NCI-H524 (cell line): ENCODE data around the gene DYNC2H1.
"Not testable (repeated sequence)": the region's sequence is repeated elsewhere in the genome, so short reads cannot be mapped to it uniquely, and the experiment has no call there.

Source experiments
- DNase-seq, 2 experiments: peaks; one replicate each; lab custom pipeline; 2025; lab: John Stamatoyannopoulos, UW

The DYNC2H1 gene

DNA sequence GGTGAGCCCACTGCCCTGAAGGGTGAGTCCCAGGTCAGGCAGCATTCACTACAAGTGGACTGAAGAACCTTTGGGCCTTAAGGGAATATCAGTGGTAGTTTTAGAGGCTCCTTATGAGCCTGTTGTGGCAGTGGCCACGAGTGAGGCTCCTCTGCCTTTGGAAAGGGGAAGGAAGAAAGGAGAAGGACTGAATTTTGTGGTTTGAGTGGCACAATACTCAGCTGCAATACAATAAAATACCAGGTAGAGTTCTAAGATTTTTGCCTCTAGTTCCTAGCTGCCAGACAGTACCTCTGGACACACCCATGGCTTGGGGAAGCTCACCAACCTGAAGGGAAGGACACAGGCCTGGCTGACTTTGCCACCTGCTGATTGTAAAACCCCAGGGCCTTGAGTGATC lies 260.9 kb downstream of the DYNC2H1 start:
- no peak for DNase-seq

DNA sequence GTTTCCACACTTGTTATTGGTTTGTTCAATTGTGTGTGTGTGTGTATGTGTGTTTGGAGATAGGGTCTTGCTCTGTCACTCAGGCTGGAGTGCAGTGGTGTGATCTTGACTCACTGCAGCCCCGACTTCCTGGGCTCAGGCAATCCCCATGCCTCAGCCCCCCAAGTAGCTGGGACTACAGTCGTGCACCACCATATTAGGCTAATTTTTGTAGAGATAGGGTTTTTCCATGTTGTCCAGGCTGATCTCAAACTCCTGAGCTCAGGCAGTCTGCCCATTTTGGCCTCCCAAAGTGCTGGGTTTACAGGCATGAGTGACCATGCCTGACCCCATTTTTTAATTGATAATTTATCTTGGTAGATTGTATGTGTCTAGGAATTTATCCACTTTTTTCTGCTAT lies 263.7 kb downstream of the DYNC2H1 start:
- no peak for DNase-seq

DNA sequence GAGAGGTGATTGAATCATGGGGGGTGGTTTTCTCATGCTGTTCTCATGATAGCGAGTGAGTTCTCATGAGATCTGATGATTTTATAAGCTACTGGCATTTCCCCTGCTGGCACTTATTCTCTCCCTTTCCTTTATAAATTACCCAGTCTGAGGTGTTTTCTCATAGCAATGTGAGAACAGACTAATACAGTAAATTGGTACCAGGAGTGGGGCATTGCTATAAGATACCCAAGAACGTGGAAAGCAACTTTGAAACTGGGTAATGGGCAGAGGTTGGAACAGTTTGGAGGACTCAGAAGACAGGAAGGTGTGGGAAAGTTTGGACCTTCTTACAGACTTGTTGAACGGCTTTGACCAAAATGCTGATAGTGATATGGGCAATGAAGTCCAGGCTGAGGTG lies 265.0 kb downstream of the DYNC2H1 start:
- not testable (repeated sequence) for DNase-seq

DNA sequence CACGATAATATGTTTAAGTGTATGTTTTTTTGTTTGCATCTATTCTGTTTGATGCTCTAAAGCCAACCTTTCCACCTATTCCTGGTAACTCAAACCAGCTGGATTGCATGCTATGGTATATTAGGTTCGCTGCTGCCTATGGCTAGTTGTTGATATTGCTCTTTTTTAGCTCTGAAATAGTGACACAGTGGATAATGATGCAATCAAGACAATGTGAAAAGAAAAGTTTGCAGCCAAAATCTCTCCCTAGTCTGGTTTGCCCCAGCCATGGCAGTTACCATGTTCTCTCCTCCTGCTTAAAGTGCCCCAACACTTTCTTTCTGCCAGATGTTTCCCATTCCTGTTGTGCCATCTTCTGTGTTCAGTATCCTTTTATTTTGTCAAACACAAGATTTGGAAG lies 269.7 kb downstream of the DYNC2H1 start:
- no peak for DNase-seq

DNA sequence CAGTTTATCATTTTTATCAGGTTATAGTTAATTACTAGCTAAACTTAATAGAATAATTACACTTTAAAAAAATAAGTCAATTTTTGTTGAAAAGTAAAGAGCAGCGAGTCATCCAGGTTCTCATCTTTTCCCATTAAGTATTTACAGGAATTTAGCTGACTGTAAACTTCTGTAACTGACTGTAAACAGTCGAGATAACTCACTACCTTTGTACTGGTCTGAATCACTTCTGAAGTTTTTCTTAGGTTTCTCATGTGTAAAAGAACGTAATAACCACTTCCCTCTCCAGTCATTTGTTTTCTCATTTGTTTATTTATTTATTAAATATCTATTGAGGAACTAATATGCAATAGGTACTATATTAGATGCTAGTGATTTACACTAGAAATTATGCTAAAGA lies 270.8 kb downstream of the DYNC2H1 start:
- no peak for DNase-seq

DNA sequence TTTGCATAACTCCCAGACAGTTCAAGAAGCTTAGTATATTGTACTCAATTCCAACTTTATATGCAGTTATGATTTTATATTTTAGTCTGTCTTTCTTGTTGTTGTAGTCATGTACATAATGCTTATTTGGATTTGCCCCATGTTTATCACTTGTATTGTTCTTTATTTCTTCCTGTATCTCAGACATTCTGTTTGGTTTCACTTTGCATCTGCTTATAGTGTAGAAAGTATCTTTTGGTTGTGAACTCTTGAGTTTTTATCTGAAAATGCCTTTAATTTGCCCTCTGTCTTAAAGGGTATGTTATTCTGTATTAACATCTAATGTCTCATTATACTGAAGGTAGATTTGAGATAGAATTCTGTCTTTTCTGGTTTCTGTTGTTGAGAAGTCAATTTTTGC lies 275.4 kb downstream of the DYNC2H1 start:
- no peak for DNase-seq

DNA sequence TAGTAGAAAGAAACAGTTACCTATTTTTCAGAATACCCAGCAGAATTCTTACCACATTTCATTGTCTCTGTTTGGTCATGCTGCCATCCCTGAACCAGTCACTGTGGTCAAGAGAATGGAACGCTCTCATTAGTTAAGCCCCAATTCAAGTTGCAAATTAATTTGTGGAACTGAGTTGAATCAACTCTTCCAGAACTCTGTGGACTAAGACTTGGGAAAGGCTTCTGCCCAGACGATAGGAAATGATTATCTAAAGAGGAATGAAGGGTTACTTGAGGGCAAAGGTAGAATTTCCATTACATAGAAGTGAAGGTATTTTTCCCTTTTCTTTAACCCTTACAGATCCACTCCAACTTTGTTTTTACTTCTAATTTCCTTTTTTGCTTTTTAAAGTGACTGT lies 286.4 kb downstream of the DYNC2H1 start:
- no peak for DNase-seq

DNA sequence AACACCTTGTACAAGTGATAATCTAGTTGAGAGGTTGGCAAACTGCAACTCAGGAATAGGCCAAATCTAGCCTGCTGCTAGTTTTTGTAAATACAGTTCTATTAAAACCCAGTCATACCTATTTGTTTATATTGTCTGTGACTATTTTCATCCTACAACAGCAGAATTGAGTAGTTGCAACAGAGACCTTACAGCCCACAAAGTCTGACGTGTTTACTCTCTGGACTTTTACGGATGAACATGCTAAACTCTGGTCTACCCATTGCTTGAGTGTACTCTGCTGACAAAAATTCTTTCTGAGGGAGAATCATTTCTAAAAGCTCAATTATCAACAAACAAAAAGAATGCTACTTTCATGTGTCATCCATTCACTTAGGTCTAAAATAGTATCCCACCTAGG lies 287.0 kb downstream of the DYNC2H1 start:
- no peak for DNase-seq

DNA sequence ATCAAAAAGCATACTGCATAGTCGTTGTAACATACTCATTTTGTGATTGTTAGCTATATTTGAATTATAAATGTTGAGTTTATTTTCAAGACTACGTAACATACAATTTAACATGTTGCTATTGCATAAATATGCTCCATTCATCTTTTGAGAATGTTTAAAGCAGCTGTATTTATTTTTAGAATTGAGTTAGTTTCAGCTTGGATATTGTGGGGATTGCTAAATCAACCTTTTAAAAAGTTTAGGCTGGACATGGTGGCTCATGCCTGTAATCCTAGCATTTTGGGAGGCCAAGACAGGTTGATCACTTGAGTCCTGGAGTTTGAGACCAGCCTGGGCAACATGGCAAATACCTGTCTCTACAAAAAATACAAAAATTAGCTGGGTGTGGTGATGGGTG lies 288.1 kb downstream of the DYNC2H1 start:
- no peak for DNase-seq

DNA sequence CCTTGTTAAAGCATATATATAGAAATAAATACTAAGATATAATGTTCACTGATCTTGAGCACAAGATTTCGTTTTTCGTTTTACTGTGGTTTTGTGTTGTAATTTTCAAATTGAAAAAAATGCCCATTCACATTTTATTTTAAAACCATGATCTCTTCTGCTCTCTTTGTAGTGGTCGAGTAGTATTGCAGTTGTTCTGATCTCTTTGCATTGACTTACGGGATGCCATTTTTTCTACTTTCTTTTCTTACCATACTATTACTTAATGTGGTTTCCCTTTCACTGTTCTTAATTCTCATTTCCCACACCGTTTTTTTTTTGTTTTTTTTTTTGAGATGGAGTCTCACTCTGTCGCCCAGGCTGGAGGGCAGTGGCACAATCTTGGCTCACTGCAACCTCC lies 289.6 kb downstream of the DYNC2H1 start:
- no peak for DNase-seq

DNA sequence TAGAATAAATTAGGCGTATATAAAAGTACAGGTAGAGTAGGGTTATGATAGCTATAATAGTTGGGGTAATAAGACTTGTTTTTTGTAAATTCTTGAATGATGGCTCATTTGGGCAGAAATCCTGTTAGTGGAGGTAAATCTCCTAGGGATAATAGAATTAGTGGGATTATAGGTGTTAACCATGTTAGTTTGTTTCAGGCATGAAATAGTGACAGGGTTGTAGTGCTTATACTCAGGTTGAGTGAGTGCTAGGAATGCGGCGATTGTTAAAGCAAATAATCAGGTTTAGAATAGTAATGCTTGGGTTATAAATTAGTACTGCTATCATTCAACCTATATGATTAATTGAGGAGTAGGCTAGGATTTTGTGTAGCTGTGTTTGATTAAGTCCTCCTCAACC lies 297.1 kb downstream of the DYNC2H1 start:
- DNase-seq, result no peak

DNA sequence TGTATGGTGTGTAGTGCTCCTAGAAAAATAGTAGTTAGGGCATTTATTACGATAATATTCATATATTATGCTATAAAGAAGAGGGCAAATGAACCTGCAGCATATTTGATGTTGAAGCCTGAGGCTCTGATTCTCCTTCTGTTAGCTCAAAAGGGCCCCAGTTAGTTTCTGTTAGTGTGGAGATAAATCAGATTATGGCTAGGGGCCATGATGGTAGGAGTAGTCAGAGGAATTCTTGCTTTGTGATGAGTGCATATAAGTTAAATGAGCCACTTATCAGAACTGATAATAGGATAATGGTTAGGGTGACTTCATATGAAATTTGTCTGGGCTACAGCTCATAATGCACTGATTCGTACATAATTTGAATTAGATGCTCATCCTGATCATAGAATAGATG lies 298.4 kb downstream of the DYNC2H1 start:
- DNase-seq, result no peak

DNA sequence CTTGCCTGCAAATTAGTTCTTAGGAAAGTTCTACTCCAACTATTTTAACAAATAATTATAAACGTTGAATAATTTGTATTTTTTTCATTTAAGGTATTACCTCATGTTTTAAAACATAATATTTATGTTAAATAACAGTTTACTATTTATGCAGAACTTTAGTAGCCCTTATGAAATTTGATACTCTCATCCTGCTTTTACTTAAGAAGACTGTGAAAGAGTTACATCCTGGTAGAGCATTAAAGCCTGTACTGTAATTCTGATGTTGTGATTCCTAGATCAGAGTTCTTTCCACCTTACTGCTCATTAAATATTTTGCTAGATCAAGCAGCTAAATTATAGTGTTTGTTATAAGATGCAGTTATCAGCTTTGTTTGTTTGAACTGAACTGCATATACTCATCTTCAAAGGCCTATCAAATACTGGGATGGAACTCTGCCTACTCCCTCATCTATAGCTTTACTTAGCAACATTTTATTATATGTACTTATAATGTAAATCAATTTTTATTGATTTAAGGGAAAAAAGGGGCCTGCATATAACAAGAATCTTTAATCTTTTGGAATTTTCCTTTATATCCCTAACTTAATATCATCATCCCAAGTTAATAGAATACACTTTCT lies 304.2 kb downstream of the DYNC2H1 start:
- DNase-seq, result no peak

DNA sequence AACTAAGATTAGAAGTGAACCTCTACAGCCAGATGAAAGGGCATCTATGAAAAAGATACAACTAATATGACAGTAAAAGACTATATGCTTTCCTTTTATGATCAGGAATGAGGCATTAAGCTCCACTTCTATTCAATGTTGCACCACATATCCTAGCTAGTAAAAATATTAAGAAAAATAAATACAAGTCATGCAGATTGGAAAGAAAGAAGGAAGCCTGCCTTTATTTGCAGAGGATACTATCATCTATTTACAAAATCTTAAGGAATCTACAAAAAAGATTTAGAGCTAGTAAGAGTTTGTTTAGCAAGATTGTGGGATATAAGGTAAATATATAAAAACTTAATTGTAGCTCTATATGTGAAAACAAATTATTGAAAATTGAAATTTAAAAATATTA lies 308.8 kb downstream of the DYNC2H1 start:
- no peak for DNase-seq

DNA sequence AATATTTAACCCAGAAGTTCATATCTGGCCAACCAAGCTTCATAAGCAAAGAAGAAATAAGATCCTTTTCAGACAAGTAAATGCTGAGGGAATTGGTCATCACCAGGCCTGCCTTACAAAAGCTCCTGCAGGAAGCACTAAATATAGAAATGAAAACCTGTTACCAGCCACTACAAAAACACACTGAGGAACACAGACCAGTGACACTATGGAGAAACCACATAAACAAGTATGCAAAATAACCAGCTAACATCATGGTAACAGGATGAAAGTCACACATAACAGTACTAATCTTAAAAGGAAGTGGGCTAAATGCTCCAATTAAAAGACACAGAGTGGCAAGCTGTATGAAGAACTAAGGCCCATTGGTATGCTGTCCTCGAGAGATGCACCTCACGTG lies 311.4 kb downstream of the DYNC2H1 start:
- DNase-seq, result no peak

DNA sequence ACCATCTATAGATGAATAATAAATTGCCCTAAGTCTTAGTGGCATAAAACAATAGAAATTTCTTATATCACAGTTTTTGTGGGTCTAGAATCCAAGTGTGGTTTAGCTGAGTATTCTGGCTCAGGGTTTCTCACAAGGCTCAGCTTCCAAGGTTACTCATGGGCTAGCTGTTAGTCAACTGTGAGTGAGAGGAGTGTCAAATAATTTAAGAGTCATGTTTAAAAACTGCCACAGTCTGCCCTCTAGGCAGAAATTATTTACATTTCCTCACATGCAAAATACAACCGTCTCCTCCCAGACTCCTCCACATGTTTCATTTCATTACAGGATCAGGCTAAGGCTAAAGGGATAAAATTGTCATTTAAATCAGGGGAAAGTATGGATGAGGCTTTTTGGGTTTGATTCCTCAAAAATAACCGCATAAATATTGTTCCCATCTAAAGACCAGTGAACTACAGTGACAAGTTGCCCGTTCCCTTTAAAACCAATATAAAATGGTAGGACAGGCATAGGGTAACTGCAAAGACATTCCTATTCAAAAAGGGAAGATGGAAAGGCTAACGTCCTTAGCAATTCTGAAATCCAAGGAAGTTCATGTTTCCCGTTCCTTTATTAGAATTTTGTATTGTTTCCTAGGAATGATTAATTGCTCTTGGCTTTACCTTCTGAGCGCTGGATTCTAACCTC lies 324.3 kb downstream of the DYNC2H1 start:
- no peak for DNase-seq

DNA sequence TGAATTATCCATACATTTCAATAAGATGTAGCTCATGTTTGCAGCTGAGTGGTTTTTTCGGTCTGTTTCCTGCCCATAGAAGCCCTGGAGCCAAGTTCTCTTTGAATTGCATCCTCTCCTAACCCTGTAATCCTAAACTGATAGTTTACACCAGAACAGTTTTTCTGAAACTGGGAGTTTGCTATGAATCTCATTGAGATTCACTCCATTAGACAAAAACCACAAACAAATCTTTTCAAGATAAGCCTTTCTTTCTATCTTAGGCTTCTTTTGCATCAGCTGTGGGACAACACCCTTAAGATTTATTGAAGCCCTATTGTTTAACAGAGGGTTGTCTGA lies 324.8 kb downstream of the DYNC2H1 start:
- DNase-seq, result no peak

DNA sequence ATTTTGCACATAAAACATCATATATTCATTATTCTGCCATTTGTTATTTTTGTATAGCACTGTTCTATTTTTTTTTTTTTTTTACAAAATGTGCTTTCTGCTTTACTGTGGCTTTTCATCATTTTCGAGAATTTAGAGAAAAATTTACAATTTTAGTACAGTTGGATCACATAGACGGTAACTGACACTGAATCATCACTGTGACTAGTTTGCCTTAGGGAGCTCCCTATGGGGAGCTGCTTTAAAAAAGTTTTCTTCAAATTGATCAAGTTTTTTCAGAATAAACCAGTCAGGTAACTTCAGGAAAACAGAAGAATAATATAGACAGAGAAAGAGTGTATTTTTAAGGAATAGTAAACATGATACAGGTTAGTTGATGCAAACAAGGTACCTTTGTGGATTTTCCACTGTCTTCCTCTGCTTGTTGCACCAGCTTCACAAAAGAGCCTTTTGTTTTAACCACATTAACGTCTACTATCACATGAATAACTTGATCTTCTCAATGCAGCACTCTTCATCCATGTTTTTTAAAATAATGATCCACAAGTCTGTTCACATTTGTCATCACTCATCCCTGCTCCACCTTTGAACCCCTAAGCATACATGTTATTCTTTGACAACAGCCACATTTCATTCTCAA lies 327.0 kb downstream of the DYNC2H1 start:
- DNase-seq, result no peak

DNA sequence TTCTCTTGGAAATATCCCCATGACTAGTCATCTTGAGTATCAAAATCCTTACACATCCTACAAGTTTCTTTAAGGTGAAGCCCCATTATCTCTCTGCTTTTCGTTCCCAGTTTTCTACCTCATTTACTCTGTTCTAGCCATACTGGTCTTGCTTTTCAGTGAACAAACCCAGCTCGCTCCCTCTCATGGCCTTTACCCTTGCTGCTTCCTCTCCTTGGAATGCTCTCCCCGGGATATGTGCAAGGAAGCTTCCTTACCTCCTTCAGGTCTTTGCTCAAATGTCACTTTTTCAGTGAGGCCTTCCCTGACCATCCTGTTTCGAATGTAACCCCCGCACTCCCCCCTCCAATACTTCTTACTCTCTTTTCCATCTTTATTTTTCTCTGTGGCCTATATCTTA lies 331.8 kb downstream of the DYNC2H1 start:
- no peak for DNase-seq

DNA sequence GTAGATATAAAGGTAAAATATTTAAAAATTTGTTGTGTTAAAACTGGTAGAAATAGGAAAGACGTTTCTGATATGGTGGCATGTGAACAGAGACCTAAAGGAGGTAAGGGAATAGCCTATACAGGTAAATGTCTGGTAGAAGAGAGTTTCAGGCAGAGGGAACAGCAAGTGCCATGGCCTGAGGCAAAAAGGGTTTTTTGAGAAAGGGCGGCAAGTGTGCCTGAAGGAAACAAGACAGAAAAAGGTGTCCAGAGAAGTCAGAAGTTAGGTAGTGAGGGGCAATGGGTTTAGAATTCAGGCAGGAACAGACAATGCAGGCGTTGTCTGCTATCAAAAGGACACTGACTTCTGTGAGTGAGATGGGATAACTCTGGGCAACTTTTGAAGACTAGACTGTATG lies 339.7 kb downstream of the DYNC2H1 start:
- DNase-seq, result no peak

DNA sequence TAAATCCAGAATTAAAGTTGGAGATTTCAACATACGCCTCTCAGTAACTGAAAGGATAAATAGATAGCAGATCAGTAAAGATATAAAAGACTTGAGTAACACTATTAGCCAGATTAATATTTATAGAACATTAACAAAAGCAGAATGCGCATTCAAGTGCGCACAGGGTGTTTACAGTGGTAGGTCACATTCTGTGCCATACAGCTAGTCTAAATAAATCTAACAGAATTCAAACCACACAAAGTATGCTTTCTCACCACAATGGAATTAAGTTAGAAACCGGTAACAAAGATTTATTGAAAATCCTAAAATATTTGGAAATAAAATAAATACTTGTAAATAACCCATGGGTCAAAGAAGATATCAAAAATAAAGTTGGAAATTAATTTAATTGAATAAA lies 341.0 kb downstream of the DYNC2H1 start:
- no peak for DNase-seq

DNA sequence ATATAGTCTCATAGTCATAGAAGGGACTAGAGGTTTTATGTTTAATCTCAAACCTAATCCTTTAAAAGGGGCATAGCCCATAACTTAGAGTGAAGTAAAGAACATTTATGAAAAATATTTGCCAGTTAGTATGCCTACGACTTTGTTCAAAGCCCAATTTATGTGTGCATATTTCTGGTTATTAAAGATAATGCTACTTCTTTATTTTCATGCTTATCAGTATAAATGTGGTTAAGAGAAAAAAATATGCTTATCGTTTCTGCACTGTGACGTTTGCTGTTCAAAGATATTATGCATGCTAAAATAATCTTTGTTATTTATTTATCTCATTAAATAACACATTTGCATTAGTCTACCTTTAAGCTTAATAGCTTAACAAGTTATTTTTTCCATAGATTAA lies 343.9 kb downstream of the DYNC2H1 start:
- DNase-seq, result no peak

DNA sequence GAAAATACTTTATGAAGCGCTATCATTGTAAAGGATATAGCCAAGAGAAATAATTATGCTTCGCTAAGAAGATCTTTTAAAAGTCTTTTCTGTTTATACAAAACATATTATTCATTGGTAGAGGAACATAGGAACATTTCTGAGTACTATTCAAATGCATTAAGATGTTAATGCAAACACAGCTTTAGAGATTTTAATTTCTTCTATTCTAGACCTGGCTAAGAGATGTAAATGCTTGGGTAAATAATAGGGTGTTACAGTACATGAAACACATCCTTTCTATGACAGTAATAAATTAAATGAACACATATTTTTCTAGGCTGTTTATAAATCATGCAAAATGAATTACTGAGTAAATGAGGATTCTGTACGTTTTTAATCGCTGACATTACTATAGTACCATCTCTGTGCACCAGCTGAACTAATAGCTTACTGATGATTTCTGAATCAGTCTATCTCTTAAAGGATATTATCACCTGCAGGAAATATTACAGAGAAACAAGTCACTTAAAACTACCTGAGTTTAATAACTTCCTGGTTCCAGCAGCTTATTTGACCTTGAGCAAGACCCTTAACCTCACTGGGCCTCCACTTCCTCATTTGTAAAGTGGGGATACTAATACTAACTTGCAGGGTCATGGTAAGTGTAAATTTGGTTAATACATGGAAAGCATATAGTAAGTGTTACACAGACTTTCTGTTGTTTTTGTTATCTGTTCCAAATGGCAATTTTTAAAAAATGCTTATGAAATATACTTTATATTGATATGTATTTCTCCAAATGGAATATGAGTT lies 344.9 kb downstream of the DYNC2H1 start:
- DNase-seq, result no peak
